Activated gamma-delta T cell treated with anti-CD3 and anti-CD28 coated beads, Interleukin-2, amount 50 U/mL, for 16 hours (primary cell): ENCODE measurements around the gene SAP30L.

Experiments
- DNase-seq: peaks from one replicate; pipeline ENCODE4 v3.0.0-alpha.2; 2020; ENCODE audit warnings: low read depth

SAP30L gene

DNA sequence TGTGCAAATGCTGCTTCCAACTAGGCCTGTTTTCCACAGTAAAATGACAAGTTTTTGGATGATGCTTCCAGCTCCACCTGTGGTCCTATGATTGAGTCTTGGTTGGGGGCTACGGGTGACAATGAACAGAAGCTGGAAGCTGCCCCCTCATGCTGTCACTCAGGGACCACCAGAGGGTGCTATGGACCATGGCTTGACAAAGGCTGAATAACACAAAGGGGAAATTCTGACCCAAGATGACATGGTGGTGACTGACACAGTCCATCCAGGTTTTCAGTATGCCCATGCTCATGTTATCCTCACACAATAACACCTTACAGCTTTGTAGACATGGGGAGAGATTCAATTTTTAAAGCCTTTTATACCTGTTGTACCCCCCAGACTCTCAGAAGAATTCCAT, 23.9 kb upstream of the SAP30L start:
- no peak for DNase-seq

- DNase-seq, result no peak
Measured at GRCh38 chr5:154422298-154422697, 23.5 kb upstream of the SAP30L start.

- DNase-seq, result no peak
Measured at GRCh38 chr5:154428208-154428607, 17.6 kb upstream of the SAP30L start.

- DNase-seq, result no peak
Measured at GRCh38 chr5:154429341-154429740, 16.5 kb upstream of the SAP30L start.

- no peak for DNase-seq
Measured at GRCh38 chr5:154430466-154430865, 15.3 kb upstream of the SAP30L start.

GRCh38 chr5:154430961-154431630, 14.7 kb upstream of the SAP30L start:
- DNase-seq, result no peak

DNA sequence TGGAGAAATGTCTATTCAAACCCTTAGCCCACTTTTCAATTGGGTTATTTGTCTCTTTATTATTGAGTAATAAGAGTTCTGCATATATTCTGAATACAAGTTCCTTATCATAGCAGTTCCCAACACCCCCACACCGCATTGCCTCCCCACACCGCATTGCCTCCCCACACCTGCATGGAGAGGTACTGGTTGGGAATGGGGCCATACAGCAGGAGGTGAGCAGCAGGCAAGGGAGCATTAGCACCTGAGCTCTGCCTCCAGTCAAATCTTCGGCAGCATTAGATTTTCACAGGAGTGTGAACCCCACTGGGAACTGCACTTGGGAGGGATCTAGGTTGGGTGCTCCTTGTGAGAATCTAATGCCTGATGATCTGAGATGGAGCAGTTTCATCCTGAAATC, 10.6 kb upstream of the SAP30L start:
- DNase-seq, result no peak

DNA sequence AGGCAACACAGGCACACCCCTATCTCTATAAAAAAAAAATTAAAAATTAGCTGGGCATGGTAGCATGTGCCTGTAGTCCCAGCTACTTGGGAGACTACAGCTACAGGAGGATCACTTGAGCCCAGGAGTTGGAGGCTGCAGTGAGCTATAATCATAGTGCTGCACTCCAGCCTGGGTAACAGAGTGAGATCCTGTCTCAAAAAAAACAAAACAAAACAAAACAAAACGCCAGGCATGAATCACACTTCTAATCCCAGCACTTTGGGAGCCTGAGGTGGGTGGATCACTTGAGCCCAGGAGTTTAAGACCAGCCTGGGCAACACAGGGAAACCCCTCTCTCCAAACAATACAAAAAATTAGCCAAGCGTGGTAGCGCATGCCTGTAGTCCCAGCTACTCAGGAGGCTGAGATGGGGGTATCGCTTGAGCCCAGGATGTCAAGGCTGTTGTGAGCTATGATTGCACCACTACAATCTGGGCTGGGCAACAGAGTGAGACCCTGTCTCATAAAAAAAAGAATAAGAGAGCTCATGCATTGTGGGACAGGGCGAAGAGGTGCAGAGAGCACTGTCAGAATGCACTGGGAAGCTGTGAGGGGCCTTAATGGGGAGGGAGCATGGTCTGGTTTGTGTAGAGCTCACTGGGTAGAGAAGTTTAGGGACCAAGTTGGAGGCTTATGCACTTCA, 8.4 kb upstream of the SAP30L start:
- no peak for DNase-seq

- DNase-seq, result no peak
Measured at GRCh38 chr5:154440540-154440939, 5.3 kb upstream of the SAP30L start.

DNA sequence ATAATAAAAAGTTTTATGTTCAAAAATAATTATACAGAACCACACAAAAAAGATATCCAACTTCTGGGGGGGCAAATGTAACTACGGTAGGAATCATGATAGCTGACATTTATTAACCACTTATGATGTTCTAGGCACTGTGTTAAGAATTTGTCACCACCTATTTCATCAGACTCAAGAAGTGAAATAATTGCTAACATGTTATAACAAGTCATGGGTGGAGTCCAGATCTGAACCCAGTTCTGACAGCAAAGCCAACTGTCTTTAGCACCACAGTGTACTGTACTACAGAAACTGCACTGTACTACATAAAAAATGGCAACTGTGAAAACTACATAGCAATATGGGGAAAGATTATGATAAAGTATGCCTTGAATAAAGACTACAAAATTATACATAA, 3.0 kb upstream of the SAP30L start:
- DNase-seq, result no peak

DNA sequence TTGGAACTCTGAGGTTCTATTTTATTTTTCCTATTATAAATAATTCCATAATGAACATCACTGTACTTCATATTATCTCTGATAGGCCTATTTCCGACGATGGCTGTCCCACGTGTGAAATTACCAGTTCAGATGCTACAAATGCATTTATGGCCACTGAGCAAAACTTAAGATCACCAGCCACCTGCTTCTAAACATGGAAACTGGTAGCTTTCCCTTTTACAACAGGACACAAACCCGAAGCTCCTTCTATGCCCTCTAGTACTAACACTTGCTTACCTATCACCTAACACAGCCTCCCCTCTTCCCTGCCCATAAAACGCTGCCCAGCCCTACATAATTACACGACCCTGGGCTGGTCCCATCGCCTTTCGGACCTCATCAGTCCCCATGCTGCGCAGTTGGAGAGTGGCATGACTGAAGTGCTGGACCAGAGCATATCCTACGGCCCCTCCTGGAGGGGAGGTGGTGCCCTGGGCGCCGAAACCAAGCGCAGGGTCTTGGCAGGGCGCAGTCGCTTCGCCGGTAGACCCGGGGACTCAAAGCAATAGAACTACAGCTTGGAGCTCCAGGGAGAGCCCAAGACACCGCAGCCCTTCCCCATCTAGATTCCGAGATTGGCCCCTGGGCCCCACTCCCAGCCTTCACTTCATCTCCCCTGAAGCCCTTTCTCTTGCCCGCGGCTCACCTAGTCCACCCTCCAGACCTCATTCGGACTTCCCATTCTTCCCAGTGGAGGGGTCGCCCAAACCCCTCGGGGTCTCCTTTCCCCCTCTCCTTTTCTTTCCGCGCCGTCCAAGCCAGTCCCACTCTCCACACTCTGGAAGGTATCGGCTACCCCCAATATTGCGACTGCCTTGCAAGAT, 1.0 kb upstream of the SAP30L start:
- DNase-seq, result peak; percentile 2

GRCh38 chr5:154446195-154447088, 645 bp downstream of the SAP30L start:
- DNase-seq, result peak; percentile 13

DNA sequence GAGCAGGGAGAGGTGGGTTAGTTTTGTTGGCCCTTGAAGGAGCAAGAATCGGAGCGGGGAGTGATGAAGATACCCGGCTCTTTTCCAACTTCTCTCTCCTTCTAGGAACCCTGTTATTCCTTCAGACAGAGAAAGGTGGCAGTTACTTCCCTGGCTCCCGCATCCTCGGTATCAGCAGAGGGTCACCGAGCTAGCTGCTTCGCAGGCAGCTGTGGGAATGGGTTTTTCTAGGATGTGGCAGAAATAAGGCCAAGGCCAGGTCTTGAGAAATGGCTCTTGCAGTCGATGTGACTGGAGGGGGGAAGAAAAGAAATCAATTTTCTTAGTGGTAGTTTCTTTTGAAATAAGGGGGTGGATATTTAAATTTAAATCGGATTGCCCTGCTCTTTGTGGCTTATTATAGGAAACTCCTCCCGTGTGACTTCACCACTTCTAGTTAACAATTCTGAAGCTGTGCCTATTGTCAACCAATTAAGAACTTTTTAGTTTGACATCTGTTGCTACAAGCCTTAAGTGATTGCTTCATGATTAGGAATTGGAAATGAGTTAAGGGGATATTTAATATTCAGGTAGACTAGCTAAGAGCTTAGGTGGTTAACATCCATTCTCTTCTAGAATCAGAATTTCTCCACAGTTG, 1.4 kb downstream of the SAP30L start:
- DNase-seq, result no peak

DNA sequence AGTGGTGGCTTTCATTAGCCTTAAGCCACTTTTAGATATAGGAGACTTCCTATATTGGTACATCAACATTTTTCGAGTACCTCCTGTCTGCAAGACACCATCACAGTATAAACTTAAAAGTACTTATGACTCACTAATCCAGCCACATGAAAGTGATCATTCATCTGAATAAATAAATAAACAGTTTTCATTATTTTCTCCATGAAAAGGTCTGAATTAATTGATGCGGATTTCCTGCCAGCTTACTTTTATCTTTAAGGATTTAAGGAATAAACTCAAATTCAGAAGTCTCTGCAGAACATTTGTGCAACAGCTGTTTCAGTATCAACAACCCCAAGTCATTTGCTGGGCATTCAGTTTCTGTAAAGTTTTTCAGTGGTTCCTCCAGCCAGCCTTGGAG, 4.0 kb downstream of the SAP30L start:
- DNase-seq, result no peak

DNA sequence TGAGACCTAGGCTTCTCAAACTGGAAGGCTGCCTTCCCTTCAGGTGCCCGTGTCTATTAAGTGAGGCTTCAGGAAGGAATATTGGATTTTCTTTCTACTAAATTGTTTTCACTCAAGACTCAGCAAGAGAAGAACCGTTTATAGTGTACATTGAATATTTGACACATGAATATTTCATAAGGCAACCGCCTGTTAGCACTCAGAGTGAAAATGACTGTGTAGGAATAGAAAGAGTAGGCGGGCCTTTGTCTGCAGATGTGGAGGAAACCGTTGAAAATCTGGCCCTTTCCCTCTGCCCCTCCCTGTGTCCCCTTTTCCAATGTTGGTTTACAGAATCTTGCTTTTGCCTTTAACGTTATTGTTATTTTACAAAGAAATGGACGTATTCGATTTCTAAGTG, 6.2 kb downstream of the SAP30L start:
- no peak for DNase-seq

DNA sequence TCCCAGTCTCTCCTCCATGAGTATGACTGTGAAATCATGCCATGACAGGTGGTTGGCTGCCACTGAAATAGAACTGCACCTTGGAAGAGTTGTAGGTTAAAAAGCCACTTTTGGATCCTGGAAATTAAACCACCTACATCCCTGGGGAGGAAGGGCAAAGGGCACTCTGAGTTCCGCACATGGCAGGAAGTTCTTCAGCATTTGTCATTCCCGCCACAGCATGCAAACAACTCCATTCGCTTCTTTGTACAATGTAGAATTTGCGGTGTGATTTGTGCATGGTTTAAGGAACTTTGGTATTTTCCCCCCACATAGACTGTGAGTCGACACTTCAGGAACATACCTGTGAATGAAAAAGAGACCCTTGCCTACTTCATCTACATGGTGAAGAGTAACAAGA, 9.8 kb downstream of the SAP30L start:
- no peak for DNase-seq

GRCh38 chr5:154456540-154456939, 10.7 kb downstream of the SAP30L start:
- no peak for DNase-seq

GRCh38 chr5:154459015-154459414, 13.2 kb downstream of the SAP30L start:
- DNase-seq, result no peak

DNA sequence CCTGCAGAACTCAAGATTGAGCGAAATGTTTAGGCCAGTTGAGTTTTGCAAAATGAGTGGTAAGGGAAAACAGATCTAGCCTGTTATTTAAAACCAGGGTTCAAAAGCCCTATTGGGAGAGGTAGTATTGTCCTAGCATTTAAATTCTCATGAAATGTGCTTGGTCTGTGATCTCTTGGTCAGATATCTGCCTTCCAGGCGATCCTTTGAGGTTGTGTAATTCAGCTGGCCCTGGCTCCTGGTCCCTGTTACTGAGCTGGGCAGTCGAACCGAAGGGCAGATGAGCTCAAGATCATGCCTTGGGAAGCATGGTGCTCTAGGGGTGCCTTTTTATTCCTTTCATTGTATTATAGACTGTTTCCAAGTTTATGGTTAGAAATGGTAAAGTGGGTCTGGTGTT, 14.4 kb downstream of the SAP30L start:
- DNase-seq, result no peak

GRCh38 chr5:154461531-154461930, 15.7 kb downstream of the SAP30L start:
- no peak for DNase-seq

DNA sequence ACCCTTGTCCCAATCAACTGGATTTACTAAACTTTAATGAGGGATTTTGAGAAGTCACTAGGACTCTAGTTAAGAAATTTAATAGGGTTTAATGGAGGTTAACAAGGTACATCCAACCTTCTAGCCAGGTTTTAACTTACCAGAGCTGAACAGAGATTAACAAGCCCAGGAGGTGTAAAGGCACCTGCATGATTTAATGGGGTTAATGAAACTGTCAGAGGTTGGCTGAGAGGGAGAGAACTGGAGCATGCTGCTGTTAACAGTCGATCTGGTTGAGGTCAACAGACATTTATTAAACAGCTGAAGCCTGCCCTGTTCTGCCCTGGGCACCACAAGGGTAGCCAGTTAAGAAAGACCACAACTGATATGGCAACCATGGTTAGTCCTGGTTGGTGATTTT, 18.6 kb downstream of the SAP30L start:
- DNase-seq, result no peak

DNA sequence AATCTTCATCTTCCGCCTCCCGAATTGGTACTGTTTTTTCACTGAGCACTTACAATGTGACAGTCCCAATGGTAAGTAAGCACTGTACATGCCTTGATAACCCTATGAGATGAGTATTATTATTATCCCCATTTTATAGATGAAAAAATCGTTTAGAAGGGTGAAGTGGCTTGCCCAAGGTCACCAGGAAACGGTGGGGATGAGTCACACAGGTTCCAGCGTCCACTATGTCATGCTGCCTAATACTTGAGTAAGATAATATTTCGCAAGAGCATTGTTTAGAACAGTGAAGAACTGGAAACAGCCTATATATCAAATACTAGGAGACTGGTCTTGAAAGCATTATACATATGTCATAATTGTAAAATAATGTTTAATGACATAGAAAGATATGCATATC, 19.4 kb downstream of the SAP30L start:
- DNase-seq, result no peak
